GM12873 (cell line): ENCODE data around the gene SPRED2.

Experiments
- CTCF ChIP-seq: IDR thresholded peaks from 2 replicates; pipeline ENCODE4 v1.5.1; 2012; ENCODE audit warnings: low read depth, mild to moderate bottlenecking, moderate library complexity, low read length, control low read depth; ENCODE audit not compliant: insufficient read depth; ENCODE audit errors: missing control alignments

The SPRED2 gene

GRCh38 chr2:65353927-65354326 lies 78.5 kb downstream of the SPRED2 start:
- TF ChIP-seq CTCF, result no peak

- no peak for TF ChIP-seq CTCF
Observed at GRCh38 chr2:65353046-65353445, 79.4 kb downstream of the SPRED2 start.

GRCh38 chr2:65351948-65352595 lies 80.3 kb downstream of the SPRED2 start:
- TF ChIP-seq CTCF, result no peak

- TF ChIP-seq CTCF, result no peak
Observed at GRCh38 chr2:65351234-65351947, 81.0 kb downstream of the SPRED2 start.

- TF ChIP-seq CTCF, result peak; percentile 64
Observed at GRCh38 chr2:65350651-65351056, 81.7 kb downstream of the SPRED2 start.

- TF ChIP-seq CTCF, result no peak
Observed at GRCh38 chr2:65349863-65350262, 82.5 kb downstream of the SPRED2 start.

- TF ChIP-seq CTCF, result no peak
Observed at GRCh38 chr2:65347913-65348312, 84.5 kb downstream of the SPRED2 start.
